Thyroid gland (tissue), 4 donors: ENCODE results near the gene PTPN9.

ENCODE experiments used
- CTCF ChIP-seq, 6 experiments: fragments of 200-600 bp in 3 of 6; fragments of 450-650 bp in 3 of 6; sonication (generic) in 3 of 6; IDR thresholded peaks; one replicate each; pipeline ENCODE4 v1.5.1; 2016 to 2019; ENCODE audit warnings: antibody characterized with exemption in 6 of 6, mild to moderate bottlenecking in 2 of 6, inconsistent platforms in 1 of 6, moderate library complexity in 1 of 6
- POLR2A ChIP-seq, 2 donors: fragments of 450-650 bp; IDR thresholded peaks; one replicate each; pipeline ENCODE4 v1.6.1; 2017; ENCODE audit warnings: antibody characterized with exemption in 2 of 2, mild to moderate bottlenecking in 2 of 2, moderate library complexity in 1 of 2

GRCh38 chr15:75622505-75622904 lies 43.4 kb upstream of the PTPN9 start:
- no peak for TF ChIP-seq POLR2A (IDR thresholded peaks at IDR 0.05)
- no peak for TF ChIP-seq CTCF (IDR thresholded peaks at IDR 0.05)
